Lower lobe of right lung (tissue), 2 donors: ENCODE measurements around the gene KLB. TPM values are rescaled to one million over a fixed set of nuclear protein-coding genes. Genes with fewer than 3 reads are reported as not detected.
"Not testable (repeated sequence)": the region's sequence is repeated elsewhere in the genome, so short reads cannot be mapped to it uniquely, and the experiment has no call there.

Source experiments
- ATAC-seq, 2 donors: fragments of 200-7000 bp; cut with Tn5 transposase; one replicate each; pipeline ENCODE4 v1.9.1; 2020 to 2022; ENCODE audit warnings: mild to moderate bottlenecking in 2 of 2, moderate library complexity in 2 of 2
- DNase-seq: peaks from one replicate; pipeline ENCODE4 v3.0.0-alpha.2; 2020
- H3K27ac ChIP-seq: fragments of 200-600 bp; one replicate; pipeline ENCODE4 v1.8.0; 2022
- H3K27me3 ChIP-seq: fragments of 200-600 bp; one replicate; pipeline ENCODE4 v1.8.0; 2022; ENCODE audit warnings: low read depth
- H3K36me3 ChIP-seq: fragments of 200-600 bp; one replicate; pipeline ENCODE4 v1.8.0; 2022; ENCODE audit warnings: mild to moderate bottlenecking
- H3K4me1 ChIP-seq: fragments of 200-600 bp; one replicate; pipeline ENCODE4 v1.8.0; 2022
- H3K4me3 ChIP-seq: fragments of 200-600 bp; one replicate; pipeline ENCODE4 v1.8.0; 2022; ENCODE audit warnings: mild to moderate bottlenecking
- H3K9me3 ChIP-seq: fragments of 200-600 bp; one replicate; pipeline ENCODE4 v1.8.0; 2022
- CTCF ChIP-seq: fragments of 200-600 bp; IDR thresholded peaks from one replicate; pipeline ENCODE4 v1.8.0; 2022; ENCODE audit warnings: antibody characterized with exemption, mild to moderate bottlenecking
- intact Hi-C: fragments of 100-400 bp; cut with DNase I; formaldehyde crosslinking; loops from one replicate; pipeline ENCODE4 v1.11.0; 2022
- long read RNA-seq: library from polyadenylated mRNA; unstranded; transcript quantifications from one replicate; pipeline ENCODE4 v2.0.0, GENCODE V29; 2021
- total RNA-seq: library from RNA; stranded (reverse); fragmentation: NEBNext Ultra II Directional; extraction: Animal tissue kit (Norgen Biotek cat#: 25700); gene quantifications from one replicate; pipeline ENCODE4 v1.2.1, GENCODE V29; 2021
- donor health status: DM: no; HTN: yes; CAD: no; lungs with severe emphysema.

KLB gene
- 1.0 TPM for total RNA-seq
- long read RNA-seq, partial matches to known transcripts = 5 of 6 reads
- long read RNA-seq, other reads (novel, unspliced or antisense) = 1 of 6 reads

- no peak within 1 kb of the TSS for H3K4me3 ChIP-seq
- no peaks in the 10 kb centered on the region for H3K9me3 ChIP-seq
- no peaks in the 10 kb centered on the region for H3K4me1 ChIP-seq
- DNase-seq (no peak), ATAC-seq (peak in 1 of 2 donors; percentile 52)
- TF ChIP-seq CTCF = no peak
- H3K27me3 ChIP-seq = no peaks in the 10 kb centered on the region
- intact Hi-C loops = no loop called here
- no peak within 1 kb of the TSS for H3K27ac ChIP-seq
- H3K36me3 ChIP-seq = no peaks in the 10 kb centered on the region
These were observed at the start of gene KLB for GRCh38 chr4:39406763-39407583. Gene KLB (plus strand): TSS chr4:39406930. CDS start chr4:39406950, 20 bp downstream.

DNA sequence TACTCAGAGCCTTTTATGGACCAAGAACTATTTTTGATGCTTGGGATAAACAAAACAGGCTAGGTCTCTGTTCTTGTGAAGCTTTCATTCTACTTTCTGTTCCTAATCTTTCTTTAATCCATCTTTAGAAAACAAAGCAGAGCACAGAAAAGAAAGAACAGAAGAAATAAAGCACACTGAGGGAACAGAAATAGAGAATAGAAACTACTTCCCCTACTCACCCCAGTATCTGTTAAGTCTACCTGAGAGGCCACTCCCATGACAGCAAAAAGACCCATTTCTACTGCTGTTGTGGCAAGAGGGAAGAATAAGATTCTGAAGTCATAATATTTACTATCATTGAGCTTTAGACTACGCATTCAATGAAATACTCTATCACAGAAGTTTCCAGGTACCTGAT lies 49.7 kb upstream of the KLB start:
- Histone ChIP-seq H3K27ac (no peak overlapping the region), H3K9me3 (no peaks in the 10 kb centered on the region), H3K4me1 (peaks cover 33% of the 10 kb centered on the region), H3K36me3 (no peaks in the 10 kb centered on the region), H3K27me3 (no peaks in the 10 kb centered on the region), H3K4me3 (no peak overlapping the region)
- intact Hi-C loops = no loop called here
- ATAC-seq (no peak), DNase-seq (no peak)
- no peak for TF ChIP-seq CTCF

DNA sequence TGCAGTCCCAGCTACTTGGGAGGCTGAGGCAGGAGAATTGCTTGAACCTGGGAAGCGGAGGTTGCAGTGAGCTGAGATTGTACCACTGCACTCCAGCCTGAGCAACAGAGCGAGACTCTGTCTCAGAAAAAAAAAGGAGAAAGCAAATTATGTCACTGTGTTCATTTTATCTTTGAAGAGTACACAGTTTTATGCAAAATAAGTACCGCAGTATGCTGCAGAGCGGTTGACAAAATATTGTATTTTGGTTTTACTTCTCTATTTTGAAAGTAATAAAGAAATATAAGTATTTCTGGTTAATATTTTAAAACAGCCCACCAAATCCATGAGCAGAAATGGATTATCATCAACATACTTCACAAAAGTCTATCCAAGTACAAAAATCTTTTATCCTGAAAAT lies 46.1 kb upstream of the KLB start:
- intact Hi-C loops, H3K27me3 ChIP-seq, H3K36me3 ChIP-seq, ATAC-seq, H3K27ac ChIP-seq, DNase-seq, H3K4me3 ChIP-seq, H3K9me3 ChIP-seq: not testable (repeated sequence)
- peaks cover 39% of the 10 kb centered on the region for H3K4me1 ChIP-seq

GRCh38 chr4:39362827-39363226 lies 43.9 kb upstream of the KLB start:
- Histone ChIP-seq H3K4me3 (no peak overlapping the region), H3K4me1 (peaks cover 34% of the 10 kb centered on the region), H3K9me3 (no peaks in the 10 kb centered on the region), H3K27me3 (no peaks in the 10 kb centered on the region), H3K36me3 (no peaks in the 10 kb centered on the region), H3K27ac (no peak overlapping the region)
- intact Hi-C loops = no loop called here
- ATAC-seq (no peak), DNase-seq (no peak)
- TF ChIP-seq CTCF = no peak

DNA sequence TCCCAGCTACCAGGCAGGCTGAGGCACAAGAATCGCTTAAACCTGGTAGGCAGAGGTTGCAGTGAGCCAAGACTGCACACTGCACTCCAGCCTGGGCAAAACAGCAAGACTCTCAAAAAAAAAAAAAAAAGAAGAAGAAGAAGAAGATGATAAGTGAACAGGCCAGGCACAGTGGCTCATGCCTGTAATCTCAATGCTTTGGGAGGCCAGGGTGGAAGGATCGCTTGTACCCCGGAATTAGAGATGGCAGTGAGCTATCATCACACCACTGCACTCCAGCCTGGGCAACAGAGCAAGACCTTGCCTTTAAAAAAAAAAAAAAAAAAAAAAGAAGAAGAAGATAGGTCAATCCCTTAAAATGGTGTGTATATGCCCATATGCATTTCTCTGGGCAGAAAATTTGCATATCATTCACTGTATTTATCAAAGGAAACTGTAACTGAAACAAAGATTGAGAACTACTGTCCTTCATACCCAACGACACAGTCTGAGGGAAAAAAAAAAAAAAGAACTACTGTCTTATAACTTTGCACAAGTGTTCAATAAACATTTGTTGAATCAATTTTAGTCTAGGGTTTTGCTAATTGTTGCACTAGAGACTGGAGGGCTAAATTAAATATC lies 42.8 kb upstream of the KLB start:
- no peaks in the 10 kb centered on the region for H3K36me3 ChIP-seq
- no peak for TF ChIP-seq CTCF
- DNase-seq (no peak), ATAC-seq (no peak)
- H3K27ac ChIP-seq = no peak overlapping the region
- H3K4me1 ChIP-seq = peaks cover 34% of the 10 kb centered on the region
- no peaks in the 10 kb centered on the region for H3K9me3 ChIP-seq
- peak overlapping the region; percentile 90 for H3K4me3 ChIP-seq
- H3K27me3 ChIP-seq = no peaks in the 10 kb centered on the region
- intact Hi-C loops = no loop called here

- H3K36me3 ChIP-seq = no peaks in the 10 kb centered on the region
- H3K27ac ChIP-seq = peak overlapping the region; percentile 87
- peaks cover 34% of the 10 kb centered on the region for H3K4me1 ChIP-seq
- no peak for DNase-seq
- H3K4me3 ChIP-seq = peak overlapping the region; percentile 90
- H3K9me3 ChIP-seq = no peaks in the 10 kb centered on the region
- intact Hi-C loops = no loop called here
- H3K27me3 ChIP-seq = no peaks in the 10 kb centered on the region
- no peak for TF ChIP-seq CTCF
- no peak for ATAC-seq
These were observed 41.4 kb upstream of the KLB start for GRCh38 chr4:39365360-39365759.
